Measurements from ENCODE around the gene MOCOS.
A peak's percentile ranks its signal among the peaks of the same experiment; 100 is the strongest.

The MOCOS gene

DNA sequence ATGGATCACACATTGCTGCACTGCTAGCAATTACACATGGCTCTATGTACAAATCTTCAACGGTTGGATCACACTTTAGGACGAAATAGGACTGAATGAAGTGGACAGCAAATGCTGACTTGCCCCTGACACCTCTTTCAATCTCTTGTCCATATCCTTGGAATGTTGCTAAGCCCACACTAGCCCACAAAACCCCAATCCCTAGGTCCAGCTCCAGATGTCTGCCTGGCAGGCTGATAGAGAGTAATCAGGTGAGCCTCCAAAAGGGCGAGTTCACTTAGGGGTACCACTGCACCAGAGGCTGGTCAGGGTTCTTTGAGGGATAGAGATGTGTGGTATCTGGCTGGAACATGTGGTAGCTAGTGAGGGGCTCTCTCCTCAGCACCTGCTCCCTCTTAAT lies 91.7 kb downstream of the MOCOS start:
- DNase-seq = no peak

DNA sequence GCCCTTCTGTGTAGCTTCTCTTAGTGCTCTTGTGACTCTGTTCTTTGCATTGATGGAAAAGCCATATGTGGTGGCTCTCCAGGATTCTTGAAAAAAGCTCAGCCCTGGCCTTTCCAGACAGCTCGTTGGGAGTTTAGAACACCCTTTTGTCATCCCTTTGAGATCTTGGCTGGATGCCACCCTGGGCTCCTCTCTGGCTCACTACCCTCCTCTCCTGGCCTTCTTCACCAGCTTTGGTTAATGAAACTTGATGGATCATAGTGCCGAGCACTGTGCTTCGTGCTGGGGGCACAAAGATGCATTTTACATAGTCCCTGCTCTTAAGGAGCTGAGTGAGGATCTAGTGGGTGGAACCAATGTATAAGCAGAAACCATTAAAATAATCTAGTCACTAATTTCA lies 94.6 kb downstream of the MOCOS start:
- no peak for DNase-seq

DNA sequence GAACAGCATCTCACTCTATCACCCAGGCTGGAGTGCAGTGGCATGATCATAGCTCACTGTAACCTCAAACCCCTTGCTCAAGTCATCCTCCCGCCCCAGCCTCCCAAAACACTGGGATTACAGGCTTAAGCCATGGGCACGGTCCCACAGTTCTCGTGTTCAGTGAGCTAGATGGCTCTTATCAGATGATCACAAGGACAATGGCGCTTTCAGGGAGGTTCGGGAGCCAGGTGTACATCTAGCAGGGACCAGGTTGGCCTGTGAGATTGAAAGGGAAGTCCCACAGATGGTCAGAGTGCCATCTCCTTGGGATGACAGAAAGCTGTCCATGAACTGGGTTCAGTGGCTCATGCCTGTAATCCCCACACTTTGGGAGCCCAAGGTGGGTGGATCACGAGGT lies 96.2 kb downstream of the MOCOS start:
- no peak for DNase-seq

DNA sequence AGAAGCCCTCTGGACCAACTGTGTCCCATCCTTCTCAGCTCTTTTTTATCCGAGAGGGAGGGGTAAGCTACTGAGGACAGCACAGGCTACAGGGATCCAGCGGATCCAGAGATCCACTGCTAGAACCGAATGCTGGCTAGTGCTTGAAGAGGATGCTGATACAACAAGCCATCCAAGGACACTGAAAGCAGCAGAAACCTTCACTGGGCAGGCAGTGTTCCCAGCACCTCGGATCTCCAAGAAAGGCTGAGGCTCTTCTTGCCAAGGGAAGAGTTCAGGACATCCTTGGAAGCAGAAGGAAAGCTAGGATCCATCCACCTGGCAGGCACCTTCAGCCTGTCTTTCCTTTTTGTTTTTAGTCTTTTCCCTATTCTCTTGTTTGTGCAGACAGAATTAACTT lies 97.0 kb downstream of the MOCOS start:
- no peak for DNase-seq

DNA sequence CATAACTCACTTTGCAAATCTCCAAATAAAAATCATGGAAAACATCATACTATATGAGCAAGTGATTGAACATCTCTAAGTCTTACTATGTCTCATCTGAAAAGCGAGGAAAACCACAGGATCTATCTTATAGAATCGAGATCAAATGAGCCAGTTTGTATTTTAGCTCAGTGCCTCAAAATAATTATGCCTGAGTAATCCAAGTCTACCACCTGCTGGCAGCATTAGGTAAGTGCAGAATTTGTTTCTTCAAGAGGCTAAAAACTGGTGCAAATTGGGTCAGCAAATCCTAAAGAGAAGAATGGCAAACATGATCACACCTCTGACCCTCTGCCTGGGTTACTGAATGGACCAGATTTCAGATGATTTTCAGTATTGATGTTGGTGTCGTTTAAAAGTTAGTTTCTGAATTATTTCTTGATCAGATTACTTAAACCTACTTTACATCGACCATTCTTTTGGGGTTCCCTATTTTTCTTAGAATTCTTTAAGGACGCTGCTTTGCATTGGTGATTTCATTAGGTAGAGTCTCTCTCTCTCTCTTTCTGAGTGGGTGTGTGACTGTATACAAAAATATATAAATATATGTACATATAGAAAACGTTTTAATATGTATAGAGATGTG lies 97.5 kb downstream of the MOCOS start:
- peak; percentile 47 for DNase-seq

DNA sequence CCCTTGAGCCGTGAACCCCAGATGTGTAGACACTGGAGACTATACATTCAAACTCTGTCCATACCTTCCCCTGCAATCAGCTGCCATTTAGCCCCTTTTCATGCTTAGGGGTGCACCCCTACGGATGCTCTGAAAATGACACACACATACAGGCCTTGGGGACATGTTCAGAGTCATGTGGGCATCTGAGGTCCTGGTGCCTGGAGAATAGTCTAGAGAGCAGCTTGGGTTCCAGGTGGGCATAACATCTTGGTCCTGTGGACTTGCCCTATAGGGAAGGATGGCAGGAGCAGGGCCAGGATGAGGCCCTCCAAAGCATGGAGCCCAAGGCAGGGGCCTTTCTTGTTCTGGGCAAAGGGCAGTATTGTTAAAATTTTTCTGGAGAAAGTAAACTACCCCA lies 100.4 kb downstream of the MOCOS start:
- no peak for DNase-seq

DNA sequence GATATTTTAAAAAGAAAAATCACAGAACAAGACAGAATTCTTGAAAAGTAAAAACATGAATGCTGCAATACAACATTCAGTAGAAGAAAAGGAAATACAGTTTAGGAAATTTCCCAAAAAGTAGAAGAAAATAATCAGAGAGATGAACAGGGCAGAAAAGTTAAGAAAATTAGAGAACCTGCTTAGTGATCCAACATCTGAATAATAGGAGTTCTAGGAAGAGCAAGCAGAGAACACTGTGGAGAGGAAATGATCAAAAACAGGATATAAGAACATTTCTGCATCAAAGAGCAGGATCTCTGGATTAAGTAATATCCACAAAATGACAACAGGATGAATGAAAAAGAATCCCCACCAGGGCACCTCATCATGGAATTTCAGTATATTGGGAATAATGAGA lies 101.4 kb downstream of the MOCOS start:
- no peak for DNase-seq

DNA sequence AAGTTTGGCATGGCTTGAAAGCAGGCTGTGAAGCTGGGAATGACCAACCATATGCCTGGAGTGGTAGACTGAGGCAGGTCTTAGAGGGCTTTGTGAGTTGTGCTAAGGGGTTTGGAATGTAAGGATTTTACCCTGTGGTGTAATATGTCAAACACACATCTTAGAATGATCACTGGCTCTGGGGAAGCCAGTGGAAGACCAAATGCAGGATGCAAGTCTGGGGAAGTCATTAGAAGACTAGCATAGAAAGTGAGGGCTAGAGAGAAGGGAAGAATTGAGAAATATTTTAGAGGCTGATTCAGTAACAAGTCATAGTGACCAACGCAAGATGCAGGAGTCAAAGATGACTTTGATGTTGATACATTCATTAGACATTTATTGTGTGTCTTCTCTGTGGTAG lies 106.7 kb downstream of the MOCOS start:
- DNase-seq = no peak

DNA sequence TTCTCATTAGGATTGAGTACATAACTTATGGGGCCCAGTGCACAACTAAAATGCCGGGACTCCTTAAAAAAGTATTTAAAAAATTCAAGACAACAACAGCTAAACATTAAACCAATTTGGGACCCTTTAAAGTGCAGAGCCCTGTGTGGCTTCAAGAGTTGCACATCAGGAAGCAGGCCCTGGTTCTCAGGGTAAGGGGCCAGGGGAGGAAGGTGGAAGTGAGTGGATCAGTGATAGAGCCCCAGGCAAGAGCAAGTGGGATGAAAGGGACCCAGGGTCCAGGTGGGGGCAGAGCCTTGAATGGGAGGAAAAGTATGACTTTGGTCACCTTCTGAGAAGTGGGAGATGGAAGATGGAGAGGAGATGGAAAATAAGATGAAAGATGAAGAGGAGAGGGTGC lies 107.9 kb downstream of the MOCOS start:
- no peak for DNase-seq

DNA sequence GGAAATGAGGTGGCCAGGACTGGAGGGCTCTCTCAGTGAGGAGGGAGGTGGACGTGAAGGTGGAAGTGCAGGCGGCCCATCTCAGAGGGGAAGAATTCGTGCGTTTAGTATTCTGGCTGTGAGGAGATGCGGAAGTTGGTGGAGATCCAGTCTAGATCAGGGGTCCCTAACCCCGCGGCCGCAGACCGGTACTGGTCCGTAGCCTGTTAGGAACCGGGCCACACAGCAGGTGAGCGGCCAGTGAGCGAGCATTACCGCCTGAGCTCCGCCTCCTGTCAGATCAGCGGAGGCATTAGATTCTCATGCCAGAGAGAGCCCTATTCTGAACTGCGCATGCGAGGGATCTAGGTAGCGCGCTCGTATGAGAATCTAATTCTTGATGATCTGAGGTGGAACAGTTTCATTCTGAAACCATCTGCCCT lies 108.6 kb downstream of the MOCOS start:
- no peak for DNase-seq

DNA sequence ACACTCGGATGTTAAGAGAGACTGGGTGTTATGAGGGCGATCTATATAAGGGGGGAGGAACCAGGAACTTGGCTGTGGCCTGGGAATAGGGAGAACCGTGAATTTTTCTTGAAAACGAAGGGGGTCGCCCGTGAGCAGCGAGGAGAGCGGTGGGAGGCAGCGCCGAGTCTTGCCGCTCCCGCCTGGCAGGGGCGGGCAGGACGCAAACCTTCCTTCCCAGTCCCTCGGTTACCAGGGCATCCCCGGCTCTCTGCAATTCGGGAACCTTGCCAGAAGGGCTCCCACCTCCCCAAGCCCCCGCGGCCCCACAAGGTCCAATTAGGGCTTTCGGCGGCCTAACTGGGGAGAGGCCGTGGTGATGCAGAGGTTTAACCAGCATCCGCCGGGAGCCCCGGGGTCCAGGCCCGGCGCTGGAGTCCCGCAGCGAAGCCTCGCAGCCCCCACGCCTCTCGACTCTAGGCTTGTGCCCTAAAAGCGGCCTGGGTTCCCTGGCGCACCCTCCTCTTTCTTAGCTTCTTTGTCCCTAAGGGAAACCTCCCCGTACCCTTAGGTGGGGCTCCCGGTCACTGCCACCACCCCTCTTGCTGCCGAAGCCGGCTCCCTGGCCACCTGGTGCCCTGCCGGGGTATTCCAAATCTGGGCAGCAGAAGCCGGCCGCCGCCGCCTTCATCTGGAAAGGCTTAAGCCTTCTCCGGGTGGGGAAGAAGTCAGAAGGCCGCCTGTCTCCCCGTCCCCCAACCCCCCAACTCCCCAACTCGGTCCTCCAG lies 109.5 kb downstream of the MOCOS start:
- DNase-seq = peak; percentile 78

DNA sequence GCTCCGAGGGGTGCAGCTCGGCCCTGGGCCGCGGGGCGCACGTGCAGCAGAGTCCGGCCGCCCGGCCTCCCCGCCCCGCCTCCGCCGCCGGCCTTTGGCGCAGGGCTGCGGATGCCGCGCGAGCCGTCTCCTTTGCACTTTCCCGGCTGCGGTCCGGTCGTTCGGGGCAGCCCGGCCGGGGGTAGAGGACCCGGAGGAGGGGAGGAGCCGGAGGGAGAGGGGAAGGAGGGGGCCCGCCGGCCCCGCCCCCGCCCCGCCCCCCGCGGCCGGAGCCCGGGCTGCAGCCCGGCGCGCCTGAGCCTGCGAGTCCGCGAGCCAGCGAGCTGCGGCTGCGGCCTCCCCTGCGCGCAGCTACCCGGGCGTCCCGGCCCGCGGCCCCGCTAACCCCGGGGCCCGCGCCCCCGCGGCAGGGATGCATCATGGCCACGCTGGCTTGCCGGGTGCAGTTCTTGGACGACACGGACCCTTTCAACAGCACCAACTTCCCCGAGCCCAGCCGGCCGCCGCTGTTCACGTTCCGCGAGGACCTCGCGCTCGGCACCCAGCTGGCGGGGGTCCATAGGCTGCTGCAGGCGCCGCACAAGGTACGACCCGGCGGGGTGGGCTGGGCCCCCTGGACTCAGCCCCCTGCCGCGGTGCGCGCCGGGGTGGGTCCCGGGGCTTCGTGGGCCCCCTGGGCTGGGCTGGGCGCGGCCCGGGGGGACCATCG lies 110.3 kb downstream of the MOCOS start, which contains the start of gene FHOD3:
TSS of gene FHOD3 (plus strand) at position 297 of the 709 bp plus-strand sequence. CDS start at position 420, 123 bp downstream.
- DNase-seq = peak; percentile 20

DNA sequence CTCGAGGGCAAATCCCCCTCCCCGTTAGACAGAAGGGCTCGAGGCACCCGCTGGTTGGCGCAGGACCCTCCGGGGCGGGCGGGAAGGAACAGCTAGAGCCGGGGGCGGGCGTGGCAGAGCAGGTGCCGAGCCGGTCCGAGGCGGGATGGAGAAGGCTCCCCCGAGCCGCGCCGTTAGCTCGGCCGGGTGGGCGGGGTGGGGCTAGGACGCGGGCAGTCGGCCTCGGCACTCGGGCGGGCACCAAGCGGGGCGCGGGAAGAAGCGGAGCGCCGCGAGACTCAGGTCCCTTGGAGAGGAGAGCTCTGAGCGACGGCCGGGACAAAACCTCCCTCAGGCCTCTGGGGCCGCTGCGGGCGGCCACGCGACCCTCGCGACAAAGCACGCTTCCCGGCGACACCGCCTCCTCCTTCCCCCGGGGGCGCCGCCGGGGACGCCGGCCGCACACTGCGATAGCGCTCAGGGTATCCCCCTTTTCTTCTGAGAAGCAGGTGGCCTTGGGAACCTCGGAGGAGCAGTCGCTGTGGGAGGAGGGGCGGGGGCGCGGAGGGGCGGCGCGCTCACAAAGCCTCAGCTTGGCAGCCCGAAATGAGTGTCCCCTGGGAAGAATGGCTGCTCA lies 110.9 kb downstream of the MOCOS start:
- DNase-seq = no peak

DNA sequence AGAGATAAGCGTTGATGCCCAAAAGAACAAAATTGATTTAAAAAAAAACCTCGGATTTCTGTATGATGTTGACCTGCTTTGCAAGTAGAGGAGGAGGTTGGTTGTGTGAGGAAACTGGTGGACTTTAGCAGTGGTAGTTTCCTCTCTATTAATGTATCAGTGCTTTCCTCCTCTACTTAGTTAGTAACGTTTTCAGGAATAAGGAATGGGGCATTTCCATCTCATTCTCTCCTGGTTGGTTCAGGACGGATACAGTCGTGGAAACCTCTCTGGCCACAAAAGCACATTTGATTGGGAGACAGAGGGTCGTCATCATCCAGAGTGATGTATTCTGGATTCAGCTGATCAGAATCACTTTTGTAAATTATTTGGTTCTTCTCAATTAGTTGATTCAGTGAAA lies 111.7 kb downstream of the MOCOS start:
- DNase-seq = no peak

DNA sequence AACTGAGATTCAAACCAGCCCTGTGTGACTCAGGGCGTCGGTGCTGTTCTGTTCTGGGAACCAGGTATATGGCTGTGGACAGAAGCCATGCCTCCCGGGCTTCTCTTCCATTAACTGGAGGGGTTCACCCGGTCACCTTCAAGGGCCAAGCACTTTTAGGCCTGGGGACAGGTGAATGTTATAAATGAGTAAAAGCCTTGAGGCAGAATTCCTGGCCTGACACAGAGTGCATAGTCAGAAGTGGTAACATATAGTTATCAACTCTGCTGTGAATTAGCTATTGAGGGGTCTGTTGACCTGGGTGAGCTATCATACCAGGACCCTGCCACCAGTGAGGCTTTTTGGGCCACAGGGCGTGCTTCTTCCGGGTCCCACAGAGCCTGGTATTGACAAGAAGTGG lies 112.9 kb downstream of the MOCOS start:
- no peak for DNase-seq

DNA sequence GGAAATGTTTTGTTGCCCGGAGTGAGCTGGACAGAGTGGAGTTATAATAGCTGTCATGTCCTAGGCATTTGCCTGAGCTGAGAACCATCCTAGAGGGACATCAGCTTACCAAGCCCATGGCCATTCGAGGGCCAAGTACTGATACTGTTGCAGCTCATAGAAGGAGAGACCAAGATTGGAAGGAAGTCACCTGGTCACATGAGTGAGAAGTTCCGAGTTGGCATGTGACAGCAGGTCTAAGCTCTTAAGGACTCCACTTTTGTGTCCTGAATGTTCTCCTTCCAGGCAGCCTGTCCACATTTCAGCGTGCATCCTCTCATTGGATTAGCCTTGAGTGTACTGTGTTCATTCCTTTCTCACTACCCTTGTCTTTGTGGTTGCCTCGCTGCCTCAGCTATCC lies 114.6 kb downstream of the MOCOS start:
- DNase-seq = no peak

DNA sequence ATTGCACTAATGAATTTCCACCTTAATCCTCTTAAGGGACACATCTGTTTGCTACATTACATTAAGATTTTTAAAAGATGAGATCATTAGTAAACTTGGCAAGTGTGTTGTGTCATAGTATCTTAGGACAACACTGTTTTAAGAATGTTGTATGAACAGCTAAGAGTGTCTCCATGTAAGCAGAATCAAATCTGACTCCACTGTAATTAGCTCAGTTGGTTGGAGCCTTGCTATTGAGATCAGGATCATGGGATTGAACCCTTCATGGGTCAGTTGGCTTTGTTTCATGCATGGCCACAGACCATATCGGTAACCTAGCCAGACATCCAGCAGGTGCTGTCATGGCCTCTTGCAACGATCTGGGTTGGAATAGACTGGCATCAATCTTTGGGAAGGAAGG lies 115.4 kb downstream of the MOCOS start:
- peak; percentile 32 for DNase-seq

DNA sequence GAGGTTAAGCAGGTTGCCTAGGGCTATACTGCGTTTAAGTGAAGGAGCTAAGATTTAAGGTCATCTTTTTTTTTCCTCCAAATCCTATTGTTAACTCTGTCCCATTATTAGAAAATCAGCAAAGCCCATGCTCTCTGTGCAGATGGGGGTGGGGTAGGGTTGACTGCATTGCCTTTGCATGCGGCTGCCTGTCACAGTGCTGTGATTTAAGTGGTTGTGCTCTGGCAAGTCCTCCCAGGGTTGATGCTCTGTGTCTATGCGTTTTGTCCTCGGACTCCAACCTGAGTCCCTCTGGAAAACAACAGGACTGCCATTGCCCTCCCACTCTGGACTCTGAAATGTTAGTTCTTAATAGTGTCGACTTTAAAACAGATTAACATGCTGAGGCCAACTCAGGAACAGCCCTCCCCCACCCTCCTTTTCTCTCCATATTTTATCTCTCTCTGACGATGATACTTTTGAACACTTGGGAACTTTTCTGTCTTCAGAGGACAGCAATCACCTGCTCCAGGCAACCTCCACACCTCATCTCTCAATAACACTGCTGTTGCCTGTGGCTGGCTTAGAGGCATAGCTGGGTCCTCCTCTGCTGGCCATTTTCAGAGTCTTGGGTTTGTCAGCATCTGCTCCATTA lies 116.0 kb downstream of the MOCOS start:
- no peak for DNase-seq

DNA sequence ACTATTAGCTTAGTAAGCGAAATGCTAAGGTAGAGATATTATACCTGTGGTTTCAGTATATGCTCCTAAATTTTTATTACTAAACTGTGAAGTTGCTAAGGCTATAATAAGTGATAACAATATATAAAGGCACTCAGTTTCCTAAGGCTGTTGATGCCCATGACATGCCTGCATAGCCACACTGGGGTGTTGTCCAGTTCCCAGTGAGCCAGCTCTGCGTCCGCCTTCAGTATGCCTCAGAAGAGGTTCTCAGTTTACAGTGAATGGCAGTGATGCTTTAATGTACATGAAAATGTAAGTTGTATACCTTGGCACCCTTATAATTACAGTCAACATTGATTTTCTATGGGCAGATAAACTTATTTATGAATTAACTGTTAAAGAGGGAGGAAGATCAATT lies 117.4 kb downstream of the MOCOS start:
- DNase-seq = no peak

DNA sequence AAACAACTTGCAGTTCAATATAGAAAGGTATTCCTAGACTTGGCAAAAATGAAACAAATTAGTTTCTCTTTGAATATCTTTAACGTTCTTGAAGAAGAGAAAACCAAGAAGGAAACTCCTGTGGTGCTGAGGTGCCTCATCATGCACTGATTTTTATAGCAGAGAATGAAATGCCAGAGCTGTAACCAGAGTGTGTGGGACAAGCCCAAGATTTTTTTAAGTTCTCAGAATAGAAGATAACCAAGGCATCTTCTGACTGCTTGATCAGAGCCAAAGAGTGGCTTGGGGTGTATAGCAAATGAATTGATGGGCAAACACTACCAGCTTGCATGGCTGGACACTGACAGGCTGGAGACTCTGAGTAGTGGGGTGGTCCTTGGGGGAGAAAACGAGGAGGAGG lies 118.1 kb downstream of the MOCOS start:
- no peak for DNase-seq

DNA sequence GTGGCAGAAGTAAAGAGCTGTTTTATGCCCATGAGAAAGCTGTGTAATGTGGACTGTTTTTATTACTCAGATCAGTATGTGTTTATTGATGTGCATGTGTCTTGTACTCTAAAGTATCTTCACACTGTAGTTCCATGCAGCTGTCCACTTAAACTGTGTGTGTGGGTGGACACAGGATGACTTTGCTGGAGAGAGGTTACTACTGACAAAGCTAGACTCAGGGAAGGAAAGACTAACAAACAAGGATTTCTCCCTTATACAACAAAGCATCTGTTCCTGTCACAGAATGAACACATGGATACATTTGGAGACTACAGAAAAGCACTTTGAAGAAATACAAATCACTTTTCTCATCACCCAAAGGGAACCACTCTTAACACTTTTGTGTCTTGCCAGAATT lies 120.2 kb downstream of the MOCOS start:
- DNase-seq = peak; percentile 8

DNA sequence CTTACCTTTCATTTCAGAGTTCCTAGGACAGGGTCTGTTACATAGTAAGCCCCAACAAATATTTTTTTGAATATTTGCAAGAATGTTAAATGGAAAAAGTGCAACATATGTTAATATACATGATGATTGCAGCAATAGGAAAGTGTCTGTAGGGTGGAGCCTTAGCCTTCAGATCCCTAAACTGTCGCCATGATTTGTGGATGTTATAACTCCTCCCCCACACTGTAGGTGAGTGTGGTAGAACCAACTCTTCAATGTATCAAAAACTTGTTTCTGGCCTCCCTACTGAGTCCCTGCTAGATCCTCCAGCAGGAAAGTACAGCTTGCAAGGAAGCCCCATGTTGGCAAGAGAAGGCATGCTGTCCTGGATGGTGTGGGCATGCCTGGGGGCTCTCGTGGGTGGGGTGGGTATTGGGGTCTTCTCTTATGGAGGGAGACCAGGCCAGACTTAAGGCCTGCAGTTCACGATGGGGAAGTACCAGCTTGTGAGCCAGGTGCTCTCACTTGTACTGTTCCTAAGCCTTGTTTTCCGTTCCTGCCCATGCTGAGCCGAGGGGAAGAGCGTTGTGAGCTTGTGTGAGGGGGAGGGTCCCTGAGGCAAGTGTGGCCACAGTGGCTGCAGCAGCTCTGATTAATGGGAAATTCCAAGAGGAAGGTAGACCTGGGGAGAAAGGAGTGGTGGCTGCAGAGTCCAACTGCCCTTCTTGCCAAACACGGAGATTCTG lies 121.6 kb downstream of the MOCOS start:
- no peak for DNase-seq
